Motor neuron (in vitro differentiated cells): Measurements from ENCODE around the gene MTTP. TPM values are rescaled to one million over a fixed set of nuclear protein-coding genes. Genes with fewer than 3 reads are reported as not detected.

ENCODE experiments used
- ATAC-seq, 8 experiments: fragments of 200-7000 bp; cut with Tn5 transposase; replicated peaks in 6 of 8; 2 replicates each; pipeline ENCODE4 v1.8.0; 2021; ENCODE audit warnings: mild to moderate bottlenecking in 8 of 8, moderate library complexity in 8 of 8
- H3K27ac ChIP-seq, 2 donors: fragments of 250-450 bp; sonication (Bioruptor Pico); 2 replicates each; pipeline ENCODE4 v1.9.0; 2021; ENCODE audit warnings: antibody characterized with exemption in 2 of 2, mild to moderate bottlenecking in 2 of 2, moderate library complexity in 1 of 2
- H3K4me1 ChIP-seq, 2 donors: fragments of 250-450 bp; sonication (Bioruptor Pico); replicated peaks in 1 of 2; 2 replicates each; pipeline ENCODE4 v1.6.1; 2021; ENCODE audit warnings: antibody characterized with exemption in 2 of 2, mild to moderate bottlenecking in 2 of 2, moderate library complexity in 1 of 2
- H3K4me3 ChIP-seq, 5 donors: fragments of 250-450 bp; sonication (Bioruptor Pico); 2 replicates each; pipeline ENCODE4 v1.9.0; 2021; ENCODE audit warnings: antibody characterized with exemption in 5 of 5, mild to moderate bottlenecking in 5 of 5, moderate library complexity in 4 of 5
- WGBS, 10 experiments: fragments of 450-650 bp; shearing (Covaris generic); methylation state at CpG; one replicate each; pipeline ENCODE4 v1.0.0; 2022; 5-methylcytosine and 5-hydroxymethylcytosine counted together
- in situ Hi-C, 9 experiments: fragments of 400-800 bp; cut with MboI; loops; one replicate each; pipeline ENCODE4 v1.15.0; 2021; ENCODE audit warnings: low sequenced_read_pairs in 9 of 9, low pct_unique_long_range_greater_than_20kb in 2 of 9; ENCODE audit not compliant: unreplicated experiment in 9 of 9
- total RNA-seq, 8 experiments: library from RNA; unstranded; fragments of 300-600 nt; gene quantifications; 2 replicates each; pipeline versions ENCODE4 v1.2.3 to v1.2.4, GENCODE V29; 2022

Gene MTTP
- total RNA-seq, 8 experiments from 2014 or later: 0.20 to 2.5 (median 1.7) TPM; not detected in 1

DNA sequence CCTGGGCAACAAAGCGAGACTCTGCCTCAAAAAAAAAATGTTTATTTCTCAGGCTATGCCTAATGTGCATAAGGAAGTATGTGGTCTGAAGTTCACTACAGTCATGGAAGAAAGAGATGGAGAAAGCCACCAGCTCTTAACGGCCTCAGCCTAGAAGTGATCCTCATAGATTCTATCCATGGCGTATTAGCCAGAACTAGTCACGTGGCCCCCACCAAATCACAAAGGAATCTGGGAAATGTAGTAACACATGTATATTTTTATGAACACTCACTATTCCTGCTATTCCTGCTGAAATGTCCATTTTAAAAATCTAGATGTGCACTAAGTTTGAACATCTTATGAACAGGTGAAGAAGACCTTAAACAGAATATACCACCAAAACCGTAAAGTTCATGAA lies 33.8 kb downstream of the MTTP start:
- 23 to 100% (median 86%) methylated on average over 1 to 5 of the region's 5 CpGs; no CpG with 5 or more reads in 1 of the 10 experiments for WGBS, 10 experiments
- no peak overlapping the region for H3K27ac ChIP-seq
- ATAC-seq: no peak
- in situ Hi-C loops: no loop called here
- H3K4me3 ChIP-seq: no peak overlapping the region
- no peaks in the 10 kb centered on the region for H3K4me1 ChIP-seq

- ATAC-seq: no peak
- in situ Hi-C loops: no loop called here
Observed at GRCh38 chr4:99610605-99611175, 36.1 kb downstream of the MTTP start.

DNA sequence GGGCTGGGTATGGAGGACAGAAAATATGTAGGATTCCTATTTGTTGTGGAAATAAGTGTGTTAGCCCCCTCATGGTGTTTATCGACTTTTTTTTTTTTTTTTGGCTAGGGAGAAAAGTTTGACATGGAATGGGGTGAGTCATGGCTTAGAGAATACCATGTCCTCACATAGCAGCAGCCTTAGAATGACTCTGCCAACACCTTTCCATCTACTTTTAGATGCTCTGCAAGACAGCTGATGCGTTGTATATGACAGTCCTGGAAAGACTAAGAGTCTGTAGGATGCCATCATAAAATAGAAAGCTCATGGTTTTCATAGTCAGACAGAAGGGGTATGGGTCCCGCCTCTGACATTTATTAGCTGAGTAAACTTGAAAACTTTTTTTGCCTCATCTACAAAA lies 37.7 kb downstream of the MTTP start:
- no peak for ATAC-seq
- no peak overlapping the region for H3K4me3 ChIP-seq
- WGBS, 10 experiments: 0 to 95% (median 63%) methylated on average over 1 to 3 of the region's 3 CpGs; no CpG with 5 or more reads in 1 of the 10 experiments
- in situ Hi-C loops: no loop called here
- H3K27ac ChIP-seq: no peak overlapping the region
- no peaks in the 10 kb centered on the region for H3K4me1 ChIP-seq

More at GRCh38 chr4:99610605-99611175, 36.1 kb downstream of the MTTP start:
- Histone ChIP-seq H3K4me3 (no peak overlapping the region), H3K27ac (no peak overlapping the region), H3K4me1 (no peaks in the 10 kb centered on the region)
- WGBS, 10 experiments: 0 to 100% (median 84%) methylated on average over 1 to 5 of the region's 5 CpGs; no CpG with 5 or more reads in 1 of the 10 experiments

DNA sequence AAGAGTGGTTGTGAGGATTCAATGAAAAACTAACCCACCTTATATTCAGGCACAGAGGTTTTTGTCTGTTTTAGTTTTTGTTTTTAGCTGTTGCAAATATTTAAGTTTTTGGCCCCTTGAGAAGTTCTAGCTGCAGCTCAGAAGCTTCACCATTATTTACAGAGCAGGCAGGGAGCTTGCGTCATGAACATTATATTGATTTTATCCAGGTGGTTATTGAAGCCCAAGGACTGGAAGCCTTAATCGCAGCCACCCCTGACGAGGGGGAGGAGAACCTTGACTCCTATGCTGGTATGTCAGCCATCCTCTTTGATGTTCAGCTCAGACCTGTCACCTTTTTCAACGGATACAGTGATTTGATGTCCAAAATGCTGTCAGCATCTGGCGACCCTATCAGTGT lies 38.1 kb downstream of the MTTP start:
- no peaks in the 10 kb centered on the region for H3K4me1 ChIP-seq
- H3K27ac ChIP-seq: no peak overlapping the region
- no peak for ATAC-seq
- in situ Hi-C loops: no loop called here
- H3K4me3 ChIP-seq: no peak overlapping the region
- 0 to 90% (median 60%) methylated on average over 1 to 5 of the region's 5 CpGs; no CpG with 5 or more reads in 1 of the 10 experiments for WGBS, 10 experiments

GRCh38 chr4:99614491-99614890 lies 39.9 kb downstream of the MTTP start:
- in situ Hi-C loops: no loop called here
- no peak overlapping the region for H3K4me3 ChIP-seq
- 0 to 100% (median 10%) methylated on average over 1 of the region's 1 CpG; no CpG with 5 or more reads in 4 of the 10 experiments for WGBS, 10 experiments
- no peaks in the 10 kb centered on the region for H3K4me1 ChIP-seq
- no peak for ATAC-seq
- no peak overlapping the region for H3K27ac ChIP-seq

GRCh38 chr4:99615170-99615820 lies 40.7 kb downstream of the MTTP start:
- peak in 2 of 8 experiments; percentile 46 to 52 for ATAC-seq
- WGBS, 10 experiments: 17 to 100% (median 100%) methylated on average over 1 of the region's 1 CpG; no CpG with 5 or more reads in 3 of the 10 experiments
- Histone ChIP-seq H3K4me3 (no peak overlapping the region), H3K4me1 (no peaks in the 10 kb centered on the region), H3K27ac (no peak overlapping the region)
- in situ Hi-C loops: no loop called here

GRCh38 chr4:99617374-99617773 lies 42.8 kb downstream of the MTTP start:
- WGBS, 10 experiments: 17 to 100% (median 100%) methylated on average over 1 of the region's 1 CpG; no CpG with 5 or more reads in 5 of the 10 experiments
- in situ Hi-C loops: no loop called here
- no peak overlapping the region for H3K27ac ChIP-seq
- no peaks in the 10 kb centered on the region for H3K4me1 ChIP-seq
- ATAC-seq: peak in 1 of 8 experiments; percentile 19
- no peak overlapping the region for H3K4me3 ChIP-seq

DNA sequence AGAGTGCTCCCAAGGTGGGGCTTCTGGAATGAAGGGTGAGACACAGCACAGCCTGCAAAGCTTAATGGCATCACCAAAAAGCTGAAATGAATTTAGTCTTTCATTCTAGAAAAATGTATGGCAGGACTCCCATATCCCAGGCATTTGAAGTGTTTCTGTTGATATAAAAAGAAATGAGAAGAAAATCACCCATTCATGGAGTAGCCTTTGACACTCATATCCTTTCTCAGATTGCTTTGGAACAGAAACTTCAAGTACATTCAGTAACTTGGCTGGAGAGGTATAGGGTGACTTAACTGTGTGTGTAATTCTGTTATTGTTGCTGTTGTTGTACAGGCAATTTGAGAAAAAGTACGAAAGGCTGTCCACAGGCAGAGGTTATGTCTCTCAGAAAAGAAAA lies 47.7 kb downstream of the MTTP start:
- ATAC-seq: no peak
- no peak overlapping the region for H3K4me3 ChIP-seq
- 30 to 100% (median 100%) methylated on average over 1 of the region's 1 CpG; no CpG with 5 or more reads in 7 of the 10 experiments for WGBS, 10 experiments
- in situ Hi-C loops: no loop called here
- peaks cover 2 to 5% of the 10 kb centered on the region in 2 donors for H3K4me1 ChIP-seq
- no peak overlapping the region for H3K27ac ChIP-seq

DNA sequence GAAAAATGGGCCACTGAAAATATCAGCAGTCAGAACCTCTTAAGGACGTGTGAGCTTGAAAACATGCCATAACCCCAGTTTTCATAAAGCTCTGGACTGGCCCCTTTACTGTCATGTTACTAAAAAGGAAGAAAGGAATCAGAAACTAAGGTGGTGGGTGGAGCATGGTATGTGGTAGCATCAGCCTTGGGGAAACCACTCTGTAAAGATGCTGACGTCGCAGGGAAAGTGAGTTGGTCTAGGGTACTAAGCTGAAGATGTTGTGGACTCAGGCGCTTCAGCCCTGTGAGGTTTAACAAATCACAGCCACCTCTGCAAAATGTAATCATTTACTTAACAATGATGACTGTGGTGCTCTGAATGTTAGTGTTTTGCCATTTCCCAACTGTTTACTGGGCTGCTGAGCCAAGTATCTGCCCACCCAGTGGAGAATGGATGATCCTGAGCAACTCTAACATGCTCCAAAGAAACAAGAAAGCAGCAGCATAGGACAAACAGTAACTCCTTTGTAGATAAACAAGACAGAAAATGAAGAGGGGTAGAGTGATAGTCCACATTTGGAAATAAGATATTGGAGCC lies 49.6 kb downstream of the MTTP start:
- Histone ChIP-seq H3K4me3 (no peak overlapping the region), H3K4me1 (peaks cover 2 to 5% of the 10 kb centered on the region in 2 donors), H3K27ac (no peak overlapping the region)
- peak in 1 of 8 experiments; percentile 81 for ATAC-seq
- in situ Hi-C loops: no loop called here
- 0 to 93% (median 72%) methylated on average over 1 to 4 of the region's 4 CpGs; no CpG with 5 or more reads in 3 of the 10 experiments for WGBS, 10 experiments

GRCh38 chr4:99625369-99625768 lies 50.7 kb downstream of the MTTP start:
- WGBS, 10 experiments: 0 to 91% (median 3%) methylated on average over 1 to 5 of the region's 5 CpGs; no CpG with 5 or more reads in 6 of the 10 experiments
- ATAC-seq: no peak
- Histone ChIP-seq H3K4me1 (peaks cover 2 to 5% of the 10 kb centered on the region in 2 donors), H3K4me3 (no peak overlapping the region), H3K27ac (no peak overlapping the region)
- in situ Hi-C loops: no loop called here

GRCh38 chr4:99628040-99628439 lies 53.4 kb downstream of the MTTP start:
- 0 to 100% (median 79%) methylated on average over 1 of the region's 1 CpG; no CpG with 5 or more reads in 2 of the 10 experiments for WGBS, 10 experiments
- ATAC-seq: no peak
- H3K27ac ChIP-seq: no peak overlapping the region
- peaks cover 2 to 5% of the 10 kb centered on the region in 2 donors for H3K4me1 ChIP-seq
- no peak overlapping the region for H3K4me3 ChIP-seq
- in situ Hi-C loops: no loop called here

- ATAC-seq: no peak
- H3K27ac ChIP-seq: no peak overlapping the region
- no peaks in the 10 kb centered on the region for H3K4me1 ChIP-seq
- no peak overlapping the region for H3K4me3 ChIP-seq
- in situ Hi-C loops: no loop called here
Observed at GRCh38 chr4:99629962-99630554, 55.4 kb downstream of the MTTP start.

GRCh38 chr4:99630857-99631360 lies 56.3 kb downstream of the MTTP start:
- Histone ChIP-seq H3K27ac (no peak overlapping the region), H3K4me3 (no peak overlapping the region), H3K4me1 (no peaks in the 10 kb centered on the region)
- whole genome bisulfite sequencing, 10 experiments: 0 to 100% (median 73%) methylated on average over 1 of the region's 1 CpG; no CpG with 5 or more reads in 2 of the 10 experiments
- peak in 1 of 8 experiments; percentile 49 for ATAC-seq
- in situ Hi-C loops: no loop called here
